GM23338 (cell line): Measurements from ENCODE around the gene TBC1D9B. TPM values are rescaled to one million over a fixed set of nuclear protein-coding genes. Genes with fewer than 3 reads are reported as not detected.

Experiments used
- ATAC-seq: fragments of 200-7000 bp; cut with Tn5 transposase; 3 replicates; pipeline ENCODE4 v1.9.1; 2020
- DNase-seq: peaks from one replicate; pipeline ENCODE4 v3.0.0-alpha.2; 2015; ENCODE audit warnings: low spot score
- H2AFZ ChIP-seq: fragments of 200-600 bp; sonication (generic); 2 replicates; pipeline ENCODE4 v1.8.0; 2016; ENCODE audit warnings: antibody characterized with exemption, mild to moderate bottlenecking, moderate library complexity
- H3F3A ChIP-seq: fragments of 200-600 bp; sonication (generic); replicated peaks from 2 replicates; pipeline ENCODE4 v1.8.0; 2017; ENCODE audit warnings: antibody characterized with exemption, mixed run types, low read depth
- H3K27ac ChIP-seq: fragments of 200-600 bp; sonication (generic); 2 replicates; pipeline ENCODE4 v1.6.1; 2016; ENCODE audit warnings: low read depth
- H3K27me3 ChIP-seq: fragments of 200-600 bp; sonication (generic); 2 replicates; pipeline ENCODE4 v1.8.0; 2016; ENCODE audit warnings: mild to moderate bottlenecking, mixed run types, moderate library complexity; ENCODE audit not compliant: insufficient read depth
- H3K36me3 ChIP-seq: fragments of 200-600 bp; sonication (generic); 2 replicates; pipeline ENCODE4 v1.8.0; 2016; ENCODE audit warnings: mild to moderate bottlenecking; ENCODE audit not compliant: insufficient read depth
- H3K4me1 ChIP-seq: fragments of 200-600 bp; sonication (generic); 2 replicates; pipeline ENCODE4 v1.8.0; 2016; ENCODE audit warnings: mild to moderate bottlenecking, moderate library complexity; ENCODE audit not compliant: insufficient read depth
- H3K4me2 ChIP-seq: fragments of 200-600 bp; sonication (generic); 2 replicates; pipeline ENCODE4 v1.7.1; 2017; ENCODE audit warnings: mixed run types
- H3K4me3 ChIP-seq: fragments of 200-600 bp; sonication (generic); 2 replicates; pipeline ENCODE4 v1.6.1; 2016; ENCODE audit warnings: mixed run types
- H3K79me2 ChIP-seq: fragments of 200-600 bp; sonication (generic); replicated peaks from 2 replicates; pipeline ENCODE4 v1.8.0; 2017; ENCODE audit warnings: mild to moderate bottlenecking; ENCODE audit not compliant: insufficient read depth
- H3K9me2 ChIP-seq: fragments of 200-600 bp; sonication (generic); 2 replicates; pipeline ENCODE4 v1.8.0; 2017; ENCODE audit not compliant: insufficient read depth
- H4K20me1 ChIP-seq: fragments of 200-600 bp; sonication (generic); replicated peaks from 2 replicates; pipeline ENCODE4 v1.8.0; 2017; ENCODE audit warnings: mild to moderate bottlenecking; ENCODE audit not compliant: insufficient read depth
- H3K27ac Mint-ChIP-seq: 2 replicates; pipeline ENCODE4 v1.8.0; 2020; ENCODE audit warnings: inconsistent platforms, mild to moderate bottlenecking, moderate library complexity, mixed read lengths
- H3K27me3 Mint-ChIP-seq: 3 replicates; pipeline ENCODE4 v1.8.0; 2022; ENCODE audit warnings: low read depth, mild to moderate bottlenecking, moderate library complexity, mixed read lengths, inconsistent platforms; ENCODE audit not compliant: insufficient read depth, poor library complexity
- H3K36me3 Mint-ChIP-seq: 3 replicates; pipeline ENCODE4 v1.8.0; 2021; ENCODE audit warnings: low read depth, mild to moderate bottlenecking, inconsistent platforms, moderate library complexity, mixed read lengths
- H3K4me1 Mint-ChIP-seq: 3 replicates; pipeline ENCODE4 v1.8.0; 2020; ENCODE audit warnings: mild to moderate bottlenecking, inconsistent platforms, mixed read lengths
- H3K4me3 Mint-ChIP-seq: 3 replicates; pipeline ENCODE4 v1.8.0; 2021; ENCODE audit warnings: moderate library complexity, mild to moderate bottlenecking, inconsistent platforms, mixed read lengths
- H3K9me3 Mint-ChIP-seq: 3 replicates; pipeline ENCODE4 v1.8.0; 2020; ENCODE audit warnings: moderate library complexity, mild to moderate bottlenecking, inconsistent platforms, mixed read lengths
- CREB1 ChIP-seq: fragments of 250-450 bp; sonication (Bioruptor Pico); IDR thresholded peaks from 2 replicates; pipeline ENCODE4 v1.5.0; 2020; ENCODE audit warnings: low read depth, mild to moderate bottlenecking, moderate library complexity
- CTCF ChIP-seq, 2 experiments: fragments of 200-600 bp in 1 of 2; sonication (generic) in 1 of 2; conservative IDR thresholded peaks; 2 replicates each; pipeline versions ENCODE4 v1.5.1 to v1.6.1; 2016 to 2017; ENCODE audit warnings: antibody characterized with exemption in 2 of 2, low read depth in 2 of 2, mild to moderate bottlenecking in 2 of 2, moderate library complexity in 1 of 2
- ETS1 ChIP-seq: IDR thresholded peaks from 2 replicates; pipeline ENCODE4 v1.6.1; 2016; ENCODE audit warnings: antibody characterized with exemption
- EZH2 ChIP-seq: fragments of 200-600 bp; sonication (generic); IDR thresholded peaks from one replicate; pipeline ENCODE4 v1.8.0; 2017; ENCODE audit warnings: antibody characterized with exemption, mild to moderate bottlenecking, low read depth; ENCODE audit not compliant: unreplicated experiment
- EZH2phosphoT487 ChIP-seq: fragments of 200-600 bp; sonication (generic); IDR thresholded peaks from one replicate; pipeline ENCODE4 v1.8.1; 2018; ENCODE audit warnings: antibody characterized with exemption; ENCODE audit not compliant: unreplicated experiment
- JUNB ChIP-seq: IDR thresholded peaks from one replicate; pipeline ENCODE4 v1.6.1; 2016; ENCODE audit warnings: antibody characterized with exemption; ENCODE audit not compliant: unreplicated experiment
- NANOG ChIP-seq: IDR thresholded peaks from 2 replicates; pipeline ENCODE4 v1.6.1; 2016; ENCODE audit warnings: antibody characterized with exemption, borderline replicate concordance
- POLR2AphosphoS5 ChIP-seq: IDR thresholded peaks from 2 replicates; pipeline ENCODE4 v1.6.1; 2016; ENCODE audit warnings: antibody characterized with exemption, low read depth
- REST ChIP-seq: IDR thresholded peaks from one replicate; pipeline ENCODE4 v1.6.1; 2018; ENCODE audit warnings: antibody characterized with exemption; ENCODE audit not compliant: unreplicated experiment
- STAT1 ChIP-seq: IDR thresholded peaks from one replicate; pipeline ENCODE4 v1.6.1; 2016; ENCODE audit warnings: antibody characterized with exemption; ENCODE audit not compliant: unreplicated experiment
- ZNF114 ChIP-seq: fragments of 250-450 bp; sonication (Bioruptor Pico); IDR thresholded peaks from 2 replicates; pipeline ENCODE4 v1.5.0; 2020; ENCODE audit warnings: mild to moderate bottlenecking, moderate library complexity
- ZNF331 ChIP-seq: fragments of 250-450 bp; sonication (Bioruptor Pico); IDR thresholded peaks from 2 replicates; pipeline ENCODE4 v1.5.0; 2020; ENCODE audit warnings: low read depth, mild to moderate bottlenecking, moderate library complexity
- ZNF462 ChIP-seq: fragments of 250-450 bp; sonication (Bioruptor Pico); IDR thresholded peaks from 2 replicates; pipeline ENCODE4 v1.5.0; 2020; ENCODE audit warnings: mild to moderate bottlenecking, moderate library complexity
- polyA plus RNA-seq: library from polyadenylated mRNA; unstranded; fragments of >200 nt; fragmentation: Nextera tagmentation; extraction: Ambion mirVana; gene quantifications from 2 replicates; pipeline ENCODE4 v1.2.1, GENCODE V29; 2016
- total RNA-seq: library from RNA; depleted of rRNA; stranded (reverse); fragments of >200 nt; shearing (Covaris generic); gene quantifications from 2 replicates; pipeline ENCODE4 v1.2.3, GENCODE V29; 2014

TBC1D9B gene
- total and polyA plus RNA-seq, 2 experiments from 2014 or later, result 19.0 to 38.0 TPM

GRCh38 chr5:179829732-179830435 is 77.8 kb downstream of the TBC1D9B start:
- H3K36me3 ChIP-seq, result peaks cover 33% of the 10 kb centered on the region
- no peak overlapping the region for H2AFZ ChIP-seq
- Mint-ChIP-seq H3K27ac (no peak overlapping the region), H3K4me1 (peaks cover 24% of the 10 kb centered on the region), H3K36me3 (peaks cover 98% of the 10 kb centered on the region), H3K27me3 (peaks cover 18% of the 10 kb centered on the region), H3K9me3 (peaks cover 4% of the 10 kb centered on the region; the same call in 2 of the 3 replicates), H3K4me3 (no peak overlapping the region)
- peaks cover 23% of the 10 kb centered on the region for H3K4me1 ChIP-seq
- H3K9me2 ChIP-seq, result no peaks in the 10 kb centered on the region
- H4K20me1 ChIP-seq, result peaks cover 24% of the 10 kb centered on the region
- H3K79me2 ChIP-seq, result no peaks in the 10 kb centered on the region
- H3K27ac ChIP-seq, result 0 out of 2 replicates have a peak overlapping the region, but pooled peaks have one; percentile 57
- no peak overlapping the region for H3K4me3 ChIP-seq
- ATAC-seq, result no peak
- H3K27me3 ChIP-seq, result no peaks in the 10 kb centered on the region
- DNase-seq, result no peak
- TF ChIP-seq JUNB (no peak), ETS1 (no peak), CREB1 (CRISPR knock-in tag) (no peak), ZNF331 (no peak), EZH2 (no peak), CTCF (conservative IDR thresholded peaks at IDR 0.05; ENCODE audit: low read depth in 2 of 2) (no peak), EZH2phosphoT487 (no peak), REST (no peak), ZNF462 (CRISPR knock-in tag) (no peak), POLR2AphosphoS5 (no peak), ZNF114 (CRISPR knock-in tag) (no peak), NANOG (no peak), STAT1 (no peak)
- no peak overlapping the region for H3K4me2 ChIP-seq
- H3F3A ChIP-seq, result peaks cover 21% of the 10 kb centered on the region
